GM21390 (cell line): ENCODE measurements around the gene CDK8.
A peak's percentile ranks its signal among the peaks of the same experiment; 100 is the strongest.
"Not testable (repeated sequence)": the region's sequence is repeated elsewhere in the genome, so short reads cannot be mapped to it uniquely, and the experiment has no call there.

ENCODE experiments used
- ATAC-seq: cut with Tn5 transposase; IDR thresholded peaks from one replicate; pipeline ENCODE4 v1.9.1; 2021; ENCODE audit not compliant: unreplicated experiment

CDK8 gene

GRCh38 chr13:26310470-26310869 lies 56.5 kb downstream of the CDK8 start:
- no peak for ATAC-seq

DNA sequence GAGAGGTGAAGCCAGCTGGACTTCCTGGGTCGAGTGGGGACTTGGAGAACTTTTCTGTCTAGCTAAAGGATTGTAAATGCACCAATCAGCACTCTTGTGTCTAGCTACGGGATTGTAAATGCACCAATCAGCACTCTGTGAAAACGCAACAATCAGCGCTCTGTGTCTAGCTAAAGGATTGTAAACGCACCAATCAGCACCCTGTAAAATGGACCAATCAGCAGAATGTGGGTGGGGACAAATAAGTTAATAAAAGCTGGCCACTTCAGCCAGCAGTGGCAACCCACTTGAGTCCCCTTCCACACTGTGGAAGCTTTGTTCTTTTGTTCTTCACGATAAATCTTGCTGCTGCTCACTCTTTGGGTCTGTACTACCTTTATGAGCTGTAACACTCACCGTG lies 58.1 kb downstream of the CDK8 start:
- ATAC-seq: not testable (repeated sequence)

GRCh38 chr13:26316095-26316494 lies 62.2 kb downstream of the CDK8 start:
- ATAC-seq: not testable (repeated sequence)

DNA sequence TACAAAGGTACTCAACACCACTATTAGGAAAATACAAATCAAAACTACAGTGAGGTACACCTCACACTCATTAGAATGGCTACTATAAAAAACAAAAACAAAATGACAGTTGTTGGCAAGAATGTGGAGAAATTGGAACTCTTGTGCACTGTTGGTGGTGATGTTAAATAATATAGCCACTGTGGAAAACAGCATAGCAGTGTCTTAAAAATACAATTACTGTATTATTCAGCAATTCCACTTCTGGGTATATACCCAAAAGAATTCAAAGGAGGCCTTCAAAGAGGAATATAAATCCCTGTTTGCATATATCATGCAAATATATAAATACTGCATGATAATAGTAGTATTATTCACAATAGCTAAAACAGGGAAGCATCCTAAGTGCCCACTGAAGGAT lies 66.8 kb downstream of the CDK8 start:
- no peak for ATAC-seq

DNA sequence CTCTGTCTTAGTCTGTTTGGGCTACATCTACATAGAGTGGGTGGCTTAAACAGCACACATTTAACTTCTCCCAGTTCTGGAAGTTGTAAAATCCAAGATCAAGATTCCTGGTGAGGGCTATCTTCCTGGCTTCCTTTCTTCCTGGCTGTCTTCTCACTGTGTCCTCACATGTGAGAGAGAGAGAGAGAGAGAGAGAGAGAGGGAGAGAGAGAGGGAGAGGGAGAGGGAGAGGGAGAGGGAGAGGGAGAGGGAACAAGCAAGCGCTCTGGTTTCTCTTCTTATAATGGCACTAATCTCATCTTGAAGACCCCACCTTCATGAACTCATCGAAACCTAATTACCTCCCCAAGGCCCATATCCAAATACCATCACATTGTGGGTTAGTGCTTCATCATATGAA lies 69.2 kb downstream of the CDK8 start:
- no peak for ATAC-seq

- ATAC-seq: no peak
Measured at GRCh38 chr13:26323764-26324163, 69.8 kb downstream of the CDK8 start.

- no peak for ATAC-seq
Measured at GRCh38 chr13:26324294-26324693, 70.4 kb downstream of the CDK8 start.

DNA sequence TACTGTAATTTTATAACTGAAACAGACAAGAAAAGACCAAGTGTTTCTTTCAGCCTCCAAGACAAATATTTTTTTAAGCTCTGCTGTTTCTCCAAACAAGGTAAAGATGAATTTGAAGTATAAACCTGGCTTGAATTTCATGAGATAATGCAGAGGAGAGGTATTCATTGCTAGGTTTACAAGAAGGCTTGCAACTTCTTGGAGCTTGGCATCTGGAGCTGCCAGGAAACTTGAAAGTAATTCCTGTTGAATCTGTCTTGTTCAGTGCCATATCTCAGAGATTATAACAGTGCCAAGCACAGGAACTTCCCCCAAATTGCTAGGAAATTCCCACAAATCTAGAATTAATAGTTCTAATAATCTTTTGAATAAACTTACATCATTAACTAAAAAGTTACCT lies 70.9 kb downstream of the CDK8 start:
- no peak for ATAC-seq

DNA sequence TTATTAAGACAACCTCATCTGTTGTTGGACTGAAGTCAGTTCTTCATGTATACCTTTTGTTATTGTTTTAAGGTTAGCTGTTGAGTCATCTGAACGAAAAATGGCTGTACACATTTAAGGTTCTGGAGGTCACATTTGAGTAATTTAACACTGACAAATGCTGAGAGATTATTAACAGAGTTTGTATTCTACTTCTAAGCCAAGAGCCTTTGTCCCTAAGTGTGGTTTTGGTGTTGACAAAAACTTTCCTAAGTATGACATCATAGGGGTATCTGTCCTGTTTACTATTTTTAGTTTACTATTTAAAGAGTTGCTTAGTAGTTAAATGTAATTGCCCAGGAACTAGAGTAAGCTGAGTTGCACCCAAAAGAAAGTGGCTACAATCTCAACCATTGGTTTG lies 71.9 kb downstream of the CDK8 start:
- peak; percentile 69 for ATAC-seq

DNA sequence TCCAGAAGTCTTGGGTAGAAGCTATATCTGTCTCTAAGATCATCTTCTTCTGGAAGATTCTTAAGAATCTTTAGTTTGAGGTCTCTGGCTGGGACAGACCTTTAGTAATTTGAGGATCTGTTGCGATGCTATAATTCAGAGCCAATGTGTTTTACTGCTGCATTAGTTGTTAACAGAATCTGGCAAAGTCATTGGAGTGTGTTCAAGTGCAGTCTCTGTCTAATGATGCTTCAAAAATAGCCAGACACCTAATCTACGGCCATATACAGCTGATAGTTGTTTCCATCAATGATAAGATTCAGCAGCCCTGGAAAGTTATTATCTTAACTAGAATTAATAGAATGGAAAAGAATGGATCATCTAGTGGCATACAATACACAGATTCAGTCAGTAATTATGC lies 72.6 kb downstream of the CDK8 start:
- no peak for ATAC-seq

DNA sequence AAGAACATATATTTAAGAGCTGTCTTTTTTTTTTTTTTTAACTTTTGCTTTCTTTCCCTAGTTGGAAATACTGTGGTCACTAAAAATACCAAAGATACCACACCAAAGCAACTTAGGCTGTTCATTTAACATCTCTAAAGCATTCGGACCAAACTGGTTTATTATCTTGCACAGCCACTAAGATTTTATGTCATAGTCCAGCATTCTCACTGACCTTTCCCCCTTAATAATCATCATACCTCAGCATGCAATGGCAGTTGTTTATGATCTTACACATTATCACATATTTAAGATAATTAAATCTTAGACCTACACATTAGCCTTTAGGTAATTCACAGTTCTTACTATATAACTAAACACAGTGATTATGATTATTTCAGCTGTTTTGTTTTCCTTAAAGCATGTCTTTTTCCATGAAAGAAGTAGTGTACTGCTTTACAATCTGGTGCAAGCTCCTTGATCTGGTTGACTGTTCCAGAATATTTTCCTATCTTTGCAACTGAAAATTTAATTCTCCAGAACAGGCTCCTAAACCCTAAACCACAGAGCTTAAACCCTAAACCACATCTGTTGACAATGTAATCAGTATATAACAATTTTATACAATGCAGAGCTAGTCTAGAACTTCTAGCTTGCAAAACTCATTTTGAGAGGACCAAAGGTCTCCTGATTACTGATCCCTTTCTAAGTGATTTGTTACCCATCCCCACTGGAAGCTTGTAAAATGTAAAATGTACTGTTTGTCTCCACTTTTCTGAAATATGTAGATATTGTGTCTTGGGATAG lies 74.2 kb downstream of the CDK8 start:
- no peak for ATAC-seq

GRCh38 chr13:26335158-26335557 lies 81.2 kb downstream of the CDK8 start:
- ATAC-seq: no peak

DNA sequence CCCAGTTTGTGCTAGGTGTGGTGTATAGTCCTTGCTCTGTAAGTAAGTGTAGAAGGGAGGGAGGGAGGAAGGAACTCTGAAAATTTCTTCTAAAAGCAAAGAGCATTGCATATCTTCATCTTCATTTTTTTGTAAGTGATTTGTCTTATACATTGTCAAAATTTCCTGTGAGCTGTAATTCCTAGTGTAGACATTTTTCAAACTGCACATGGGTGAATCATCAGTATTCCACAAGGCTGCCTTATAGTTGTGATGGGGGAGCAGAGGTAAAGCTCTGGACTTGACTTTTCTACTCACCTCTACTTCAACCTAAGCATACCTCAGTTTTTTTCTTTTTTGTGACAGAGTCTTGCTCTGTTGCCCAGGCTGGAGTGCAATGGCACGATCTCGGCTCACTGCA lies 86.9 kb downstream of the CDK8 start:
- ATAC-seq: no peak

DNA sequence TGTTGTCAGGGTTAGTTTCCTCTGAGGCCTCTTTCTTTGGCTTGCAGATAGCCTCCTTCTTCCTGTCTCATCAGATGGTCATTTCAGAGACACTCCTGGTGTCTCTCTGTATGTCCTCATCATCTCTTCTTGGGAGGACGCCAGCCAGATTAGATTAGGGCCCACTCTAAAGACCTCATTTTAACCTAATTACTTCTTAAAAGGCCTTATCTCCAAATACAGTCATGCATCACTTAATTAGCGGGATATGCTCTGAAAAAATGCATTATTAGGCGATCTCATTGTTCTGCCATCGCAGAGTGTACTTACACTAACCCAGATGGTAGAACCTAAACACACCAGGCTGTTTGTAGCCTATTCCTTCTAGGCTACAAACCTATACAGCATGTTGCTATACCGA lies 89.0 kb downstream of the CDK8 start:
- ATAC-seq: no peak

DNA sequence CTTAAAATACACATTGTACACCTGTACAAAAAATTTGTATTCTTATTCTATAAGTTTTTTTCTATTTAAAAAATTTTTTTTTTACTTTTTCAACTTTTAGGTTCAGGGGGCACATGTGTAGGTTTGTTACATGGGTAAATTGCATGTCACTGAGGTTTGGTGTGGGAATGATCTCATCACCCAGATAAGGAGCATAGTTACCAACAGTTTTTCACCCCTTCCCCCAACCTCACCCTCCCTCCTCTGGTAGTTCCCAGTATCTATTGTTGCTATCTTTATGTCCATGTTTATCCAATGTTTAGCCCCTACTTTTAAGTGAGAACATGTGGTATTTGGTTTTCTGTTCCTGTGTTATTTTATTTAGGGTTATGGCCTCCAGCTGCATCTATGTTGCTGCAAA lies 89.9 kb downstream of the CDK8 start:
- no peak for ATAC-seq

GRCh38 chr13:26344980-26345379 lies 91.1 kb downstream of the CDK8 start:
- no peak for ATAC-seq

GRCh38 chr13:26348966-26349365 lies 95.0 kb downstream of the CDK8 start:
- ATAC-seq: no peak

GRCh38 chr13:26362261-26362660 lies 108.3 kb downstream of the CDK8 start:
- ATAC-seq: no peak

GRCh38 chr13:26370553-26370952 lies 116.6 kb downstream of the CDK8 start:
- no peak for ATAC-seq

DNA sequence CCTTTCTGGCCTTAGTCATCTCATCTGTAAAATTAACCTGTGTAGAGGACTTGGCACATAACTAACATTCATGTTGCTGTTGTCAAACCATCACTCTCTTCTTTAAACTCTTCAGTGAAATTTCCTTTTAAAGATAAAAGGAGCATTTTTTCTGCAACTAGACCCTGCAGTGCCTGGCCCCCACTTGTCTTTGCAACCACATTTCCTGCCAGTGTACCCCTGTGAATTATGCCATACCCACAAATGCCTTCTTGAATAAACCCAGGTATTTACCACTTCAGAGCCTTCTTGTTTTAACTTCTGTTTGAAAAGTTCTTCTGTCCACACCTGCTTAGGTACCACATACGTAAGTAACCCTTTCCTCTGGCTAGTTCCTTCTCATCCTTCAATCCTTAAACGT lies 118.8 kb downstream of the CDK8 start:
- ATAC-seq: no peak

GRCh38 chr13:26376430-26376829 lies 122.5 kb downstream of the CDK8 start:
- ATAC-seq: no peak

DNA sequence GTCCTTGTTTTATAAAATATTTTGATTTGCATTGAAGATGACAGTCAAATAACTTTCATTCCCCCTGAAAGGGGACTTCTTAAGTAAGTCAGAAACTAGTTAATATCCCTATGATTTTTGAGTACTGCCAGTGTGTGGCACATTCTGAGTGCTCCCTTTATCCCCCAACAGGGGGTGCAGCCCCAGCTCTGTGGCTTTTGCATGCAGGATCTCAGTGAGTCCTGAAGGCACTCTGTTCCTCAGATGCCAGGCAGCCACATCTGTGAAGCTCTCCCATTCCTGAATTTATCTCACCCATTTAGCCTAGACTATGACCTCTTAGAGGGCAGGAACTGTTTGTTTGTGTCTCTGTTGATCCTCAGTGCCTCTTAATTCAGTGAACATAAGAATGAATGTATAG lies 123.1 kb downstream of the CDK8 start:
- no peak for ATAC-seq

- no peak for ATAC-seq
Measured at GRCh38 chr13:26378116-26378515, 124.2 kb downstream of the CDK8 start.
